PC-9 (cell line): ENCODE results near the gene HKDC1.

ENCODE experiments used
- CTCF ChIP-seq: fragments of 200-600 bp; sonication (generic); conservative IDR thresholded peaks from 2 replicates; pipeline ENCODE4 v1.6.1; 2017; ENCODE audit warnings: mixed run types, antibody characterized with exemption, mild to moderate bottlenecking, moderate library complexity
- EZH2 ChIP-seq: fragments of 200-600 bp; sonication (generic); IDR thresholded peaks from 2 replicates; pipeline ENCODE4 v1.8.0; 2017; ENCODE audit warnings: antibody characterized with exemption, low read depth

- no peak for TF ChIP-seq CTCF
- TF ChIP-seq EZH2, result no peak
Measured at GRCh38 chr10:69186524-69186923, 33.6 kb upstream of the HKDC1 start.
